ENCODE data around the gene EHD4. TPM values are rescaled to one million over a fixed set of nuclear protein-coding genes. Genes with fewer than 3 reads are reported as not detected.

EHD4 gene
- total RNA-seq, 6 experiments from 2014 or later: 14.1 to 21.8 (median 18.1) TPM

- Mint-ChIP-seq H3K27ac (peak overlapping the region; percentile 12; the same call in 1 of the 2 replicates), H3K9me3 (no peaks in the 10 kb centered on the region), H3K4me3 (no peak overlapping the region), H3K27me3 (ENCODE audit: insufficient read depth) (no peaks in the 10 kb centered on the region), H3K4me1 (ENCODE audit: low read depth) (peaks cover 45% of the 10 kb centered on the region), H3K36me3 (ENCODE audit: low read depth) (peaks cover 7% of the 10 kb centered on the region)
- TF ChIP-seq, protein P1, sequence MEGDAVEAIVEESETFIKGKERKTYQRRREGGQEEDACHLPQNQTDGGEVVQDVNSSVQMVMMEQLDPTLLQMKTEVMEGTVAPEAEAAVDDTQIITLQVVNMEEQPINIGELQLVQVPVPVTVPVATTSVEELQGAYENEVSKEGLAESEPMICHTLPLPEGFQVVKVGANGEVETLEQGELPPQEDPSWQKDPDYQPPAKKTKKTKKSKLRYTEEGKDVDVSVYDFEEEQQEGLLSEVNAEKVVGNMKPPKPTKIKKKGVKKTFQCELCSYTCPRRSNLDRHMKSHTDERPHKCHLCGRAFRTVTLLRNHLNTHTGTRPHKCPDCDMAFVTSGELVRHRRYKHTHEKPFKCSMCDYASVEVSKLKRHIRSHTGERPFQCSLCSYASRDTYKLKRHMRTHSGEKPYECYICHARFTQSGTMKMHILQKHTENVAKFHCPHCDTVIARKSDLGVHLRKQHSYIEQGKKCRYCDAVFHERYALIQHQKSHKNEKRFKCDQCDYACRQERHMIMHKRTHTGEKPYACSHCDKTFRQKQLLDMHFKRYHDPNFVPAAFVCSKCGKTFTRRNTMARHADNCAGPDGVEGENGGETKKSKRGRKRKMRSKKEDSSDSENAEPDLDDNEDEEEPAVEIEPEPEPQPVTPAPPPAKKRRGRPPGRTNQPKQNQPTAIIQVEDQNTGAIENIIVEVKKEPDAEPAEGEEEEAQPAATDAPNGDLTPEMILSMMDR (IDR thresholded peaks at IDR 0.05): no peak
- no peak for DNase-seq
These were observed 15.1 kb downstream of the EHD4 start for GRCh38 chr15:41957021-41957897.

DNA sequence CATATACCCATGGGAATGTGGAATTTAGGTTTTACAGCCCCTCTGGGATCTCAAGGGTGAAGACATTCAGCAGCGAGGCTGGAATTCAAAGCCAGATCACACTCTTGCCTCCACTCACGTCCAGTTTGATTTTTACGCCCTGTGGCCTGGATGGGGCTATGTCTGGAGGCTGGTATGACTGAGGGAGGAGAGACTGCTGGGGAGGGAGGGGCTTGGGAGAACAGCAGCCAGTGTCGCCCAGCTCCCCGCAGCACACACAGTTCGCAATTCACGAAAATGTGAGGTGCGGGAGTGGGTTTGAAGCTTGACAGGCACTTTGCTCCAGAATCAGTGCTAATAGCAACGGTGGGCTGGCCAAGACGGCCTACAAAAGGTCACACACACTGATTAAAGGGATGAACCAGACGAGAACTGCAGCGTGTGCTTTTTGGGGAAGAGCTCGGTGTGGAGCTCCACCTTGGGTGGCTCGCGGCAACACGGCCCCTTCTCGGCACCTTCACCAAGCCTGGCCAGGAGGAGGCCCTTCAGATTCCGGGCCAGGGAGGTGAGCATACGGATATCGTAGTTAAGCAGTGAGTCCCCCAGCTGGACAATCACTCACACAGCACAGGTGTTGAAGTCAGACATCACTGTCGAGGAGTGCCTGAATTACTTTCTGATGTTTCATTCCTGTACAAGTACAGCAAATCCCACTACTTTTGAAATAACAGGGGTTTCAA lies 16.4 kb downstream of the EHD4 start:
- TF ChIP-seq, protein P1 (IDR thresholded peaks at IDR 0.05): no peak
- no peak for DNase-seq
- H3K4me3 Mint-ChIP-seq: no peak overlapping the region
- H3K27me3 Mint-ChIP-seq (ENCODE audit: insufficient read depth): no peaks in the 10 kb centered on the region
- no peak overlapping the region for H3K27ac Mint-ChIP-seq
- no peaks in the 10 kb centered on the region for H3K9me3 Mint-ChIP-seq
- H3K36me3 Mint-ChIP-seq (ENCODE audit: low read depth): peaks cover 5% of the 10 kb centered on the region
- peaks cover 32% of the 10 kb centered on the region for H3K4me1 Mint-ChIP-seq (ENCODE audit: low read depth)

DNA sequence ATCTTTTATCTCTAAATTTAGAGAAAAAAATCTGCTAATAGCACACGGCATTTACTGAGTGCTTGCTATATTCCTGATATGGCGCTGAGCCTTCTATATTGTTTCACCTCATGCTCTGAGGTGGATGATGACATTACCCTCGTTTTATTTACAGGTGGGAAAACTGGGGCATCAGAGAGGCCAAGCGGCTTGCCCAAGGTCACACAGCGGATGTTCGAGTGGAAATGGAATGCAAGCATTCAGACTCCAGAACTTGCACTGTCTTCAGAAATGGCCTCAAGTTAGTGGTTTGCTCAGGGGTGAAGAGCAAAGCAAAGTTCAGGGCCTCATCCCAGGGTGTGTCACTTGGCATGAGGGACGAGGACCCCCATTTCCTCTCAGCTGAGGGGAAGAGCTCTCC lies 17.3 kb downstream of the EHD4 start:
- TF ChIP-seq, protein P1 (IDR thresholded peaks at IDR 0.05): no peak
- DNase-seq: no peak
- H3K4me1 Mint-ChIP-seq (ENCODE audit: low read depth): peaks cover 37% of the 10 kb centered on the region

DNA sequence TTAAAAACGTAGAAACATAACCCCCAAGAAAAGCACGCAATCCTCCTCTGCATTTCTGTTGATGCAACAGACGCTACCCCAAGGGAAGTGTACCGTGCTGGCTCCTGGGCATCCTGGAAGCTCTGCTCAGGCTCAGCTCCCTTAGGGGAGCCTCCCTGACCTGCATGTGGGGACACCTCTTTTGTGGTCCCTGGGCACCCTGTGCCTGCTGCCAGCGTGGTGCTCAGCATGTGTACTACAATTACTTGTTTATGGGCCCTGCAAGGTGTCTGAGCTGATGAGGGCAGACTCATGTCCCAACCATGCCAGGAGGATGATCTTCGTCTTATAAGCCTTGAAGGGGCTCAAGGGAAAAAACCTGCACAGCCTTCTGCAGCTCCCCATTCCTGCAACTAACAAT lies 18.3 kb downstream of the EHD4 start:
- Mint-ChIP-seq H3K36me3 (ENCODE audit: low read depth) (peaks cover 5% of the 10 kb centered on the region), H3K4me3 (no peak overlapping the region), H3K27ac (no peak overlapping the region), H3K4me1 (ENCODE audit: low read depth) (peaks cover 47% of the 10 kb centered on the region), H3K9me3 (no peaks in the 10 kb centered on the region), H3K27me3 (ENCODE audit: insufficient read depth) (no peaks in the 10 kb centered on the region)
- TF ChIP-seq, protein P1 (IDR thresholded peaks at IDR 0.05): no peak
- DNase-seq: no peak

More for the DNA sequence above, 17.3 kb downstream of the EHD4 start:
- no peak overlapping the region for H3K4me3 Mint-ChIP-seq
- H3K27ac Mint-ChIP-seq: no peak overlapping the region
- H3K9me3 Mint-ChIP-seq: no peaks in the 10 kb centered on the region
- H3K27me3 Mint-ChIP-seq (ENCODE audit: insufficient read depth): no peaks in the 10 kb centered on the region
- H3K36me3 Mint-ChIP-seq (ENCODE audit: low read depth): peaks cover 5% of the 10 kb centered on the region

GRCh38 chr15:41952013-41952563 lies 20.3 kb downstream of the EHD4 start:
- H3K4me3 Mint-ChIP-seq: no peak overlapping the region
- H3K27ac Mint-ChIP-seq: no peak overlapping the region; the same call in 1 of the 2 replicates

More at GRCh38 chr15:41952013-41952563, 20.3 kb downstream of the EHD4 start:
- H3K4me1 Mint-ChIP-seq (ENCODE audit: low read depth): peaks cover 40% of the 10 kb centered on the region
- H3K27me3 Mint-ChIP-seq (ENCODE audit: insufficient read depth): no peaks in the 10 kb centered on the region
- TF ChIP-seq, protein P1 (IDR thresholded peaks at IDR 0.05): no peak
- no peaks in the 10 kb centered on the region for H3K9me3 Mint-ChIP-seq
- H3K36me3 Mint-ChIP-seq (ENCODE audit: low read depth): peaks cover 5% of the 10 kb centered on the region
- DNase-seq: no peak

Data from HFFc6 (cell line).